Measurements from ENCODE around the gene SLC25A13.

DNA sequence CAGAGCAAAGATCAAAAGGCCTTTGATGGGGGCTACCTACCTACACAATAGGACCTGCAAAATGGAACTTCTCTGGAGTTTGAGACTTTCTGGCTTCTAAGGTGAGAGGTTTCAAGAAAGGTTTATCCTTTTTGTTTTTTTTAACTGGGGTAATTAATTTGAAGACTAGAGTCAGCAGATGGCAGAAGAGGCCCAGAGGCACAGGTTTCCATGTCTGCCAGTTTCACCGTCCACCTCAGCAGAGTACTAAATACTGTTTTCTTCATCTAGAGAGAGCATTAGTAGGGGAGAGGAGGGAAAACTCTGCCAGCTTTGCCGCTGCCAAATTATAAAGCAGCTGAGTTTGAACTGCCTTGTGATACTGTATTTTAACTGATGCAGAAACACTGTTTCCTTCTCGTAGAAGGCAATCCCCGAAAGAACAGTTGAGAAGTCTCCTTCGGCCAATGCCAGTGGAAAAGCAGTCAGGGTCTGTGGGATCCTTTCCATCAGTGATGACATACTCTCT lies 138.7 kb downstream of the SLC25A13 start:
- TF ChIP-seq EZH2 (IDR thresholded peaks at IDR 0.05; ENCODE audit: insufficient read depth, poor library complexity, severe bottlenecking), result no peak
- TF ChIP-seq EZH2phosphoT487 (IDR thresholded peaks at IDR 0.05; ENCODE audit: insufficient read depth, low read depth), result no peak
